Muscle layer of duodenum (tissue), 2 donors: Measurements from ENCODE around the gene PRKG1.

Experiments
- H3K27ac ChIP-seq: one replicate; pipeline ENCODE4 v1.7.0; 2013; ENCODE audit warnings: mild to moderate bottlenecking, low read length
- H3K27me3 ChIP-seq: one replicate; pipeline ENCODE4 v1.7.0; 2013; ENCODE audit warnings: low read depth, mild to moderate bottlenecking, control low read depth, low read length
- H3K36me3 ChIP-seq, 2 donors: one replicate each; pipeline ENCODE4 v1.7.0; 2013; ENCODE audit warnings: low read length in 2 of 2, control low read depth in 1 of 2, mild to moderate bottlenecking in 1 of 2; ENCODE audit not compliant: insufficient read depth in 2 of 2, control insufficient read depth in 1 of 2
- H3K4me1 ChIP-seq, 2 donors: one replicate each; pipeline ENCODE4 v1.7.0; 2013; ENCODE audit warnings: low read length in 2 of 2, mild to moderate bottlenecking in 2 of 2, control low read depth in 1 of 2, moderate library complexity in 1 of 2; ENCODE audit not compliant: insufficient read depth in 2 of 2, control insufficient read depth in 1 of 2
- H3K4me3 ChIP-seq, 2 donors: one replicate each; pipeline ENCODE4 v1.7.0; 2013; ENCODE audit warnings: low read length in 2 of 2, low read depth in 1 of 2, mild to moderate bottlenecking in 1 of 2
- H3K9me3 ChIP-seq, 2 donors: one replicate each; pipeline ENCODE4 v1.7.0; 2013; ENCODE audit warnings: low read length in 2 of 2, control low read depth in 1 of 2, mild to moderate bottlenecking in 1 of 2; ENCODE audit not compliant: control insufficient read depth in 1 of 2
- donor health status: healthy.

The PRKG1 gene

GRCh38 chr10:51095444-51095843, 21.2 kb downstream of the PRKG1 start:
- peaks cover 0 to 19% of the 10 kb centered on the region in 2 donors for H3K4me1 ChIP-seq
- no peak overlapping the region for H3K4me3 ChIP-seq
- no peaks in the 10 kb centered on the region for H3K36me3 ChIP-seq
- H3K27ac ChIP-seq = no peak overlapping the region
- H3K27me3 ChIP-seq = no peaks in the 10 kb centered on the region
- H3K9me3 ChIP-seq = no peaks in the 10 kb centered on the region

GRCh38 chr10:51097546-51097945, 23.3 kb downstream of the PRKG1 start:
- Histone ChIP-seq H3K4me1 (peaks cover 0 to 15% of the 10 kb centered on the region in 2 donors), H3K36me3 (no peaks in the 10 kb centered on the region), H3K9me3 (no peaks in the 10 kb centered on the region)

GRCh38 chr10:51100221-51100620, 25.9 kb downstream of the PRKG1 start:
- Histone ChIP-seq H3K27ac (no peak overlapping the region), H3K4me1 (peaks cover 0 to 9% of the 10 kb centered on the region in 2 donors), H3K36me3 (no peaks in the 10 kb centered on the region), H3K9me3 (no peaks in the 10 kb centered on the region), H3K4me3 (no peak overlapping the region), H3K27me3 (no peaks in the 10 kb centered on the region)

More at GRCh38 chr10:51097546-51097945, 23.3 kb downstream of the PRKG1 start:
- H3K27ac ChIP-seq = no peak overlapping the region
- H3K4me3 ChIP-seq = no peak overlapping the region
- H3K27me3 ChIP-seq = no peaks in the 10 kb centered on the region

GRCh38 chr10:51103554-51104217, 29.4 kb downstream of the PRKG1 start:
- Histone ChIP-seq H3K36me3 (no peaks in the 10 kb centered on the region), H3K4me3 (no peak overlapping the region), H3K4me1 (no peaks in the 10 kb centered on the region), H3K27me3 (no peaks in the 10 kb centered on the region), H3K27ac (no peak overlapping the region), H3K9me3 (no peaks in the 10 kb centered on the region)

GRCh38 chr10:51106311-51106945, 32.1 kb downstream of the PRKG1 start:
- H3K27me3 ChIP-seq = no peaks in the 10 kb centered on the region
- H3K27ac ChIP-seq = no peak overlapping the region
- H3K9me3 ChIP-seq = no peaks in the 10 kb centered on the region
- no peak overlapping the region for H3K4me3 ChIP-seq
- H3K4me1 ChIP-seq = no peaks in the 10 kb centered on the region
- no peaks in the 10 kb centered on the region for H3K36me3 ChIP-seq

- no peaks in the 10 kb centered on the region for H3K9me3 ChIP-seq
- H3K27ac ChIP-seq = no peak overlapping the region
- no peaks in the 10 kb centered on the region for H3K36me3 ChIP-seq
- H3K4me3 ChIP-seq = no peak overlapping the region
- no peaks in the 10 kb centered on the region for H3K4me1 ChIP-seq
- H3K27me3 ChIP-seq = no peaks in the 10 kb centered on the region
Measured at GRCh38 chr10:51108406-51108805, 34.1 kb downstream of the PRKG1 start.

- H3K27ac ChIP-seq = no peak overlapping the region
- H3K36me3 ChIP-seq = no peaks in the 10 kb centered on the region
- H3K4me3 ChIP-seq = no peak overlapping the region
- H3K27me3 ChIP-seq = no peaks in the 10 kb centered on the region
- H3K9me3 ChIP-seq = no peaks in the 10 kb centered on the region
- no peaks in the 10 kb centered on the region for H3K4me1 ChIP-seq
Measured at GRCh38 chr10:51109801-51110533, 35.7 kb downstream of the PRKG1 start.

- no peaks in the 10 kb centered on the region for H3K9me3 ChIP-seq
- no peaks in the 10 kb centered on the region for H3K27me3 ChIP-seq
- H3K36me3 ChIP-seq = no peaks in the 10 kb centered on the region
- no peak overlapping the region for H3K27ac ChIP-seq
- H3K4me3 ChIP-seq = no peak overlapping the region
- H3K4me1 ChIP-seq = no peaks in the 10 kb centered on the region
Measured at GRCh38 chr10:51112013-51112412, 37.7 kb downstream of the PRKG1 start.

- H3K4me3 ChIP-seq = no peak overlapping the region
- no peaks in the 10 kb centered on the region for H3K9me3 ChIP-seq
- no peaks in the 10 kb centered on the region for H3K36me3 ChIP-seq
- H3K27ac ChIP-seq = no peak overlapping the region
- peaks cover 0 to 5% of the 10 kb centered on the region in 2 donors for H3K4me1 ChIP-seq
- H3K27me3 ChIP-seq = no peaks in the 10 kb centered on the region
Measured at GRCh38 chr10:51113007-51113406, 38.7 kb downstream of the PRKG1 start.

GRCh38 chr10:51117053-51117660, 42.9 kb downstream of the PRKG1 start:
- Histone ChIP-seq H3K4me1 (peaks cover 0 to 8% of the 10 kb centered on the region in 2 donors), H3K36me3 (no peaks in the 10 kb centered on the region), H3K27ac (no peak overlapping the region), H3K27me3 (no peaks in the 10 kb centered on the region), H3K4me3 (no peak overlapping the region), H3K9me3 (no peaks in the 10 kb centered on the region)

- Histone ChIP-seq H3K36me3 (no peaks in the 10 kb centered on the region), H3K9me3 (no peaks in the 10 kb centered on the region), H3K27me3 (no peaks in the 10 kb centered on the region), H3K27ac (no peak overlapping the region), H3K4me3 (no peak overlapping the region), H3K4me1 (peaks cover 0 to 8% of the 10 kb centered on the region in 2 donors)
Measured at GRCh38 chr10:51117794-51118193, 43.5 kb downstream of the PRKG1 start.
